ENCODE measurements around the gene PKP4. TPM values are rescaled to one million over a fixed set of nuclear protein-coding genes. Genes with fewer than 3 reads are reported as not detected.

Gene PKP4
- polyA plus RNA-seq, 1 experiment: 24.9 TPM

- H3K27ac ChIP-seq (ENCODE audit: low read depth, low read length): no peak overlapping the region
- ChIA-PET CTCF (no interaction called here), POLR2A (no interaction called here)
- DNase-seq (ENCODE audit: low read depth, low spot score): no peak
- H3K27me3 ChIP-seq (ENCODE audit: control insufficient read depth, insufficient read depth, low read length): no peaks in the 10 kb centered on the region
- H3K4me3 ChIP-seq (ENCODE audit: low read depth, low read length): no peak overlapping the region
- no peak for TF ChIP-seq CTCF (IDR thresholded peaks at IDR 0.05; ENCODE audit: low read depth, low read length)
- H3K9me3 ChIP-seq (ENCODE audit: control insufficient read depth, insufficient read depth, low read length): peaks cover 3% of the 10 kb centered on the region; the same call in 1 of the 2 replicates
Measured at GRCh38 chr2:158582670-158583069, 125.9 kb downstream of the PKP4 start.

GRCh38 chr2:158583923-158584322 lies 127.2 kb downstream of the PKP4 start:
- no peak for TF ChIP-seq CTCF (IDR thresholded peaks at IDR 0.05; ENCODE audit: low read depth, low read length)
- CTCF ChIA-PET: no interaction called here
- POLR2A ChIA-PET: no interaction called here
- H3K9me3 ChIP-seq (ENCODE audit: control insufficient read depth, insufficient read depth, low read length): peaks cover 3% of the 10 kb centered on the region; the same call in 1 of the 2 replicates
- H3K27me3 ChIP-seq (ENCODE audit: control insufficient read depth, insufficient read depth, low read length): no peaks in the 10 kb centered on the region
- no peak overlapping the region for H3K27ac ChIP-seq (ENCODE audit: low read depth, low read length)
- no peak overlapping the region for H3K4me3 ChIP-seq (ENCODE audit: low read depth, low read length)
- no peak for DNase-seq (ENCODE audit: low read depth, low spot score)

GRCh38 chr2:158586491-158586890 lies 129.7 kb downstream of the PKP4 start:
- CTCF ChIA-PET: no interaction called here
- TF ChIP-seq CTCF (IDR thresholded peaks at IDR 0.05; ENCODE audit: low read depth, low read length): no peak
- DNase-seq (ENCODE audit: low read depth, low spot score): peak; percentile 78
- Histone ChIP-seq H3K4me3 (ENCODE audit: low read depth, low read length) (no peak overlapping the region), H3K27me3 (ENCODE audit: control insufficient read depth, insufficient read depth, low read length) (no peaks in the 10 kb centered on the region), H3K27ac (ENCODE audit: low read depth, low read length) (no peak overlapping the region), H3K9me3 (ENCODE audit: control insufficient read depth, insufficient read depth, low read length) (peaks cover 3% of the 10 kb centered on the region; the same call in 1 of the 2 replicates)
- POLR2A ChIA-PET: interaction anchor here (1.0 to 2.2 kb wide), 3 partner anchors 14 to 129 kb away, joined by 3 to 5 read pairs (median 4); partner anchors contain the start of genes CCDC148 and PKP4

GRCh38 chr2:158589303-158589702 lies 132.6 kb downstream of the PKP4 start:
- DNase-seq (ENCODE audit: low read depth, low spot score): no peak
- ChIA-PET POLR2A (no interaction called here), CTCF (no interaction called here)
- Histone ChIP-seq H3K27me3 (ENCODE audit: control insufficient read depth, insufficient read depth, low read length) (no peaks in the 10 kb centered on the region), H3K4me3 (ENCODE audit: low read depth, low read length) (no peak overlapping the region), H3K9me3 (ENCODE audit: control insufficient read depth, insufficient read depth, low read length) (no peaks in the 10 kb centered on the region), H3K27ac (ENCODE audit: low read depth, low read length) (no peak overlapping the region)
- no peak for TF ChIP-seq CTCF (IDR thresholded peaks at IDR 0.05; ENCODE audit: low read depth, low read length)

GRCh38 chr2:158598862-158599517 lies 142.2 kb downstream of the PKP4 start:
- CTCF ChIA-PET: no interaction called here
- no peak for TF ChIP-seq CTCF (IDR thresholded peaks at IDR 0.05; ENCODE audit: low read depth, low read length)
- H3K27ac ChIP-seq (ENCODE audit: low read depth, low read length): no peak overlapping the region
- POLR2A ChIA-PET: no interaction called here
- DNase-seq (ENCODE audit: low read depth, low spot score): no peak
- H3K9me3 ChIP-seq (ENCODE audit: control insufficient read depth, insufficient read depth, low read length): no peaks in the 10 kb centered on the region
- no peaks in the 10 kb centered on the region for H3K27me3 ChIP-seq (ENCODE audit: control insufficient read depth, insufficient read depth, low read length)
- no peak overlapping the region for H3K4me3 ChIP-seq (ENCODE audit: low read depth, low read length)

Data from AG04450 (cell line).